Cardiac fibroblast (primary cell): ENCODE results near the gene PHPT1.

ENCODE experiments used
- DNase-seq, 2 donors: peaks; one replicate each; pipeline versions ENCODE4 v3.0.0 to v3.0.0-alpha.2; 2010; ENCODE audit warnings: low read depth in 2 of 2
- H3K4me3 ChIP-seq, 2 donors: replicated peaks in 1 of 2; 1 replicate in 1 of 2; 2 replicates in 1 of 2; pipeline ENCODE4 v1.5.1; 2011; ENCODE audit warnings: low read depth in 2 of 2, low read length in 2 of 2, mild to moderate bottlenecking in 2 of 2, moderate library complexity in 1 of 2
- TF ChIP-seq, protein P1 (sequence below): IDR thresholded peaks from one replicate; pipeline ENCODE4 v1.5.1; 2011; ENCODE audit warnings: low read depth, mild to moderate bottlenecking, low read length, inconsistent platforms

Gene PHPT1

GRCh38 chr9:136844761-136845464, 4.3 kb upstream of the PHPT1 start:
- H3K4me3 ChIP-seq = no peak overlapping the region
- TF ChIP-seq, protein P1, sequence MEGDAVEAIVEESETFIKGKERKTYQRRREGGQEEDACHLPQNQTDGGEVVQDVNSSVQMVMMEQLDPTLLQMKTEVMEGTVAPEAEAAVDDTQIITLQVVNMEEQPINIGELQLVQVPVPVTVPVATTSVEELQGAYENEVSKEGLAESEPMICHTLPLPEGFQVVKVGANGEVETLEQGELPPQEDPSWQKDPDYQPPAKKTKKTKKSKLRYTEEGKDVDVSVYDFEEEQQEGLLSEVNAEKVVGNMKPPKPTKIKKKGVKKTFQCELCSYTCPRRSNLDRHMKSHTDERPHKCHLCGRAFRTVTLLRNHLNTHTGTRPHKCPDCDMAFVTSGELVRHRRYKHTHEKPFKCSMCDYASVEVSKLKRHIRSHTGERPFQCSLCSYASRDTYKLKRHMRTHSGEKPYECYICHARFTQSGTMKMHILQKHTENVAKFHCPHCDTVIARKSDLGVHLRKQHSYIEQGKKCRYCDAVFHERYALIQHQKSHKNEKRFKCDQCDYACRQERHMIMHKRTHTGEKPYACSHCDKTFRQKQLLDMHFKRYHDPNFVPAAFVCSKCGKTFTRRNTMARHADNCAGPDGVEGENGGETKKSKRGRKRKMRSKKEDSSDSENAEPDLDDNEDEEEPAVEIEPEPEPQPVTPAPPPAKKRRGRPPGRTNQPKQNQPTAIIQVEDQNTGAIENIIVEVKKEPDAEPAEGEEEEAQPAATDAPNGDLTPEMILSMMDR = no peak

GRCh38 chr9:136845465-136846260, 3.5 kb upstream of the PHPT1 start:
- DNase-seq = no peak
- TF ChIP-seq, protein P1 = no peak
- no peak overlapping the region for H3K4me3 ChIP-seq

More at GRCh38 chr9:136844761-136845464, 4.3 kb upstream of the PHPT1 start:
- no peak for DNase-seq

- DNase-seq = no peak
- TF ChIP-seq, protein P1 = no peak
- H3K4me3 ChIP-seq = no peak overlapping the region
These were observed 2.7 kb upstream of the PHPT1 start for GRCh38 chr9:136846376-136847087.

DNA sequence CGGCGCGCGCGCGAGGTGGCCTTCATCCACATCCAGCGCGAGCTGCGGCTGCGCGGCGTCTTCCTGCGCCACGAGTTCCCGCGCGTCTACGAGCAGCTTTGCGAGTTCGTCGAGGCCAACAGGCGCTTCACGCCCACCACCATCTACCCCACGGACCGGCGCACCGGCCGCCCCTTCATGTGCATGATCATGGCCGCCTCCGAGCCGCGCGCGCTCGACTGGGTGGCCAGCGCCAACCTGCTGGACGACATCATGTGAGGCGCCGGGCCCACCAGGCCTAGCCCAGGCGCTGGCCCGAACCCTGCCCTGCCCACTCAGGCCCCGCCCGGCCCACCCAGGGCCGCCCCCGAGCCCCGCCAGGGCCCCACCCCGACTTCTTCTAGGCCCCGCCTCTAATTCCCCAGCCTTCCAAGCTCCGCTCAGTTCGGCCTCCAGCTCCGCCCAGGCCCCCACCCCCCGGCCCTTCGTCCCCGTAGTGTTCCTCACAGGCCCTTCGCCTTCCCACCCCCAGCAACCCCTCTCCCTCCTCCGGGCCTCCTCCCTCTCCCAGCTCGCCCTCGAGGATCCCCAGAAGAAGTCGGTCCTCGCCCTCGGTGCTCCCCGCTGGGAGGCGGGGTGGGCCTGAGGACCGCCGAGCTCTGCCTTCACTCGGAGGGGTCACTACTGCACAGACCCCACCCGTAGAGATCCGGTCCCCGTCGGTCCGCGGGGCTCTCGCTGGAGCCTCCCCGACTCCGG, 2.0 kb upstream of the PHPT1 start:
- peak overlapping the region; percentile 76 to 84 for H3K4me3 ChIP-seq
- TF ChIP-seq, protein P1 = no peak
- DNase-seq = peak; percentile 59 to 77

- DNase-seq = peak; percentile 88 to 90
- peak overlapping the region; percentile 76 to 84 for H3K4me3 ChIP-seq
- TF ChIP-seq, protein P1 = no peak
These were observed 1.3 kb upstream of the PHPT1 start for GRCh38 chr9:136847826-136848392.
